WTC11 (cell line): ENCODE results near the gene CSF1. TPM values are rescaled to one million over a fixed set of nuclear protein-coding genes. Genes with fewer than 3 reads are reported as not detected.

Source experiments
- ATAC-seq: fragments of 200-7000 bp; cut with Tn5 transposase; 2 replicates; pipeline ENCODE4 v1.10.0; 2021; ENCODE audit warnings: mild to moderate bottlenecking, moderate library complexity
- CTCF ChIA-PET: fragments of 300-600 bp; sonication (Branson Sonifier 250); formaldehyde crosslinking; loops from one replicate; lab custom pipeline; 2021; ENCODE audit warnings: antibody characterized with exemption; lab: Charles Lee
- POLR2A ChIA-PET: fragments of 350-600 bp; sonication (Branson Sonifier 250); formaldehyde crosslinking; loops from one replicate; lab custom pipeline; 2021; ENCODE audit warnings: antibody characterized with exemption; lab: Charles Lee
- DNase-seq: peaks from one replicate; pipeline ENCODE4 v3.0.0; 2021; ENCODE audit warnings: low spot score
- H3K27ac Mint-ChIP-seq: 2 replicates; pipeline ENCODE4 v1.8.0; 2021; ENCODE audit warnings: mixed read lengths
- H3K27me3 Mint-ChIP-seq: 2 replicates; pipeline ENCODE4 v1.8.0; 2021; ENCODE audit warnings: low read depth, mild to moderate bottlenecking, moderate library complexity, mixed read lengths
- H3K36me3 Mint-ChIP-seq: 2 replicates; pipeline ENCODE4 v1.8.0; 2021; ENCODE audit warnings: mixed read lengths
- H3K4me1 Mint-ChIP-seq: 2 replicates; pipeline ENCODE4 v1.8.0; 2022; ENCODE audit warnings: mixed read lengths
- H3K4me3 Mint-ChIP-seq: 2 replicates; pipeline ENCODE4 v1.8.0; 2021; ENCODE audit warnings: mild to moderate bottlenecking, moderate library complexity, mixed read lengths
- H3K9me3 Mint-ChIP-seq: 2 replicates; pipeline ENCODE4 v1.8.0; 2021; ENCODE audit warnings: mixed read lengths
- CDX4 ChIP-seq: fragments of 250-450 bp; sonication (Bioruptor Pico); IDR thresholded peaks from 2 replicates; pipeline ENCODE4 v1.9.0; 2021; ENCODE audit warnings: moderate library complexity, mild to moderate bottlenecking, inconsistent platforms, borderline replicate concordance
- CREB1 ChIP-seq: sonication (generic); formaldehyde crosslinking; IDR thresholded peaks from 2 replicates; pipeline ENCODE4 v1.8.0; 2023; ENCODE audit warnings: mild to moderate bottlenecking, missing genetic modification reagents
- MAX ChIP-seq: sonication (generic); formaldehyde crosslinking; IDR thresholded peaks from 2 replicates; pipeline ENCODE4 v1.8.0; 2022; ENCODE audit warnings: mild to moderate bottlenecking, missing genetic modification reagents
- ZNF317 ChIP-seq: sonication (generic); formaldehyde crosslinking; IDR thresholded peaks from 2 replicates; pipeline ENCODE4 v1.8.1; 2023; ENCODE audit warnings: low read depth, mild to moderate bottlenecking, moderate library complexity, missing genetic modification reagents, borderline replicate concordance
- ZNF396 ChIP-seq: fragments of 250-450 bp; sonication (Bioruptor Pico); IDR thresholded peaks from 2 replicates; pipeline ENCODE4 v1.8.0; 2021; ENCODE audit warnings: mild to moderate bottlenecking, moderate library complexity, borderline replicate concordance
- total RNA-seq: library from RNA; stranded (reverse); gene quantifications from 3 replicates; pipeline ENCODE4 v1.2.3, GENCODE V29; 2021
- TF ChIP-seq, protein P1 (sequence below): sonication (generic); formaldehyde crosslinking; IDR thresholded peaks from 2 replicates; pipeline ENCODE4 v1.8.0; 2023; ENCODE audit warnings: missing genetic modification reagents, mild to moderate bottlenecking, borderline replicate concordance
- TF ChIP-seq, protein P2 (sequence below): fragments of 250-450 bp; sonication (Bioruptor Pico); IDR thresholded peaks from 2 replicates; pipeline ENCODE4 v1.9.0; 2021; ENCODE audit warnings: mild to moderate bottlenecking, borderline replicate concordance
- TF ChIP-seq, protein P3 (sequence below): fragments of 200-600 bp; IDR thresholded peaks from 2 replicates; pipeline ENCODE4 v1.8.0; 2022; ENCODE audit warnings: antibody characterized with exemption
- TF ChIP-seq, protein P4 (sequence below): sonication (generic); formaldehyde crosslinking; conservative IDR thresholded peaks from 2 replicates; pipeline ENCODE4 v1.8.1; 2022; ENCODE audit warnings: mild to moderate bottlenecking, missing genetic modification reagents
- TF ChIP-seq, protein P5 (sequence below): fragments of 250-450 bp; sonication (Bioruptor Pico); conservative IDR thresholded peaks from 2 replicates; pipeline ENCODE4 v1.9.0; 2021; ENCODE audit warnings: mild to moderate bottlenecking

CSF1 gene
- total RNA-seq, 1 experiment from 2014 or later, result 3.0 TPM

DNA sequence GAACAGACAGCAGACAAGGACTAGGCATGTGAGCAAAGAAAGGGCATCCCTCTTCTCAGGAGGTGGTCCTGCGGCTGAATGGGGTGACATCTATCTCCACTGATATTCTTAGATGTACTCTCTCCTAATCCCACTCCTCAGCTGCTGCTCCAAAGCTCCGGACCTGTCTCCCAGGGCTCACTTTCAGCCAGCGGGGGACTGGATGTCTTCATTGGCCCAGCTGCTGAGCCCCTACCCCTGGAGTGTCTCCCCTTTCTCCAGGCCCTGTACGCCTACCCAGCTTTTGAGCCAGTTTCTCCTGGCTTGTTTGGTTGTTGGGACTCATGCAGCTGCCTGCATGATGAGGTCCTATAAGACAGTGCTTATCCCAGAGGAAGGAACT lies 28.8 kb upstream of the CSF1 start (continued):
- TF ChIP-seq, protein P1, sequence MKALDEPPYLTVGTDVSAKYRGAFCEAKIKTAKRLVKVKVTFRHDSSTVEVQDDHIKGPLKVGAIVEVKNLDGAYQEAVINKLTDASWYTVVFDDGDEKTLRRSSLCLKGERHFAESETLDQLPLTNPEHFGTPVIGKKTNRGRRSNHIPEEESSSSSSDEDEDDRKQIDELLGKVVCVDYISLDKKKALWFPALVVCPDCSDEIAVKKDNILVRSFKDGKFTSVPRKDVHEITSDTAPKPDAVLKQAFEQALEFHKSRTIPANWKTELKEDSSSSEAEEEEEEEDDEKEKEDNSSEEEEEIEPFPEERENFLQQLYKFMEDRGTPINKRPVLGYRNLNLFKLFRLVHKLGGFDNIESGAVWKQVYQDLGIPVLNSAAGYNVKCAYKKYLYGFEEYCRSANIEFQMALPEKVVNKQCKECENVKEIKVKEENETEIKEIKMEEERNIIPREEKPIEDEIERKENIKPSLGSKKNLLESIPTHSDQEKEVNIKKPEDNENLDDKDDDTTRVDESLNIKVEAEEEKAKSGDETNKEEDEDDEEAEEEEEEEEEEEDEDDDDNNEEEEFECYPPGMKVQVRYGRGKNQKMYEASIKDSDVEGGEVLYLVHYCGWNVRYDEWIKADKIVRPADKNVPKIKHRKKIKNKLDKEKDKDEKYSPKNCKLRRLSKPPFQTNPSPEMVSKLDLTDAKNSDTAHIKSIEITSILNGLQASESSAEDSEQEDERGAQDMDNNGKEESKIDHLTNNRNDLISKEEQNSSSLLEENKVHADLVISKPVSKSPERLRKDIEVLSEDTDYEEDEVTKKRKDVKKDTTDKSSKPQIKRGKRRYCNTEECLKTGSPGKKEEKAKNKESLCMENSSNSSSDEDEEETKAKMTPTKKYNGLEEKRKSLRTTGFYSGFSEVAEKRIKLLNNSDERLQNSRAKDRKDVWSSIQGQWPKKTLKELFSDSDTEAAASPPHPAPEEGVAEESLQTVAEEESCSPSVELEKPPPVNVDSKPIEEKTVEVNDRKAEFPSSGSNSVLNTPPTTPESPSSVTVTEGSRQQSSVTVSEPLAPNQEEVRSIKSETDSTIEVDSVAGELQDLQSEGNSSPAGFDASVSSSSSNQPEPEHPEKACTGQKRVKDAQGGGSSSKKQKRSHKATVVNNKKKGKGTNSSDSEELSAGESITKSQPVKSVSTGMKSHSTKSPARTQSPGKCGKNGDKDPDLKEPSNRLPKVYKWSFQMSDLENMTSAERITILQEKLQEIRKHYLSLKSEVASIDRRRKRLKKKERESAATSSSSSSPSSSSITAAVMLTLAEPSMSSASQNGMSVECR (CRISPR knock-in tag), result no peak
- no peak for TF ChIP-seq ZNF317 (CRISPR knock-in tag)
- no peak for TF ChIP-seq ZNF396 (CRISPR knock-in tag)
- TF ChIP-seq, protein P2, sequence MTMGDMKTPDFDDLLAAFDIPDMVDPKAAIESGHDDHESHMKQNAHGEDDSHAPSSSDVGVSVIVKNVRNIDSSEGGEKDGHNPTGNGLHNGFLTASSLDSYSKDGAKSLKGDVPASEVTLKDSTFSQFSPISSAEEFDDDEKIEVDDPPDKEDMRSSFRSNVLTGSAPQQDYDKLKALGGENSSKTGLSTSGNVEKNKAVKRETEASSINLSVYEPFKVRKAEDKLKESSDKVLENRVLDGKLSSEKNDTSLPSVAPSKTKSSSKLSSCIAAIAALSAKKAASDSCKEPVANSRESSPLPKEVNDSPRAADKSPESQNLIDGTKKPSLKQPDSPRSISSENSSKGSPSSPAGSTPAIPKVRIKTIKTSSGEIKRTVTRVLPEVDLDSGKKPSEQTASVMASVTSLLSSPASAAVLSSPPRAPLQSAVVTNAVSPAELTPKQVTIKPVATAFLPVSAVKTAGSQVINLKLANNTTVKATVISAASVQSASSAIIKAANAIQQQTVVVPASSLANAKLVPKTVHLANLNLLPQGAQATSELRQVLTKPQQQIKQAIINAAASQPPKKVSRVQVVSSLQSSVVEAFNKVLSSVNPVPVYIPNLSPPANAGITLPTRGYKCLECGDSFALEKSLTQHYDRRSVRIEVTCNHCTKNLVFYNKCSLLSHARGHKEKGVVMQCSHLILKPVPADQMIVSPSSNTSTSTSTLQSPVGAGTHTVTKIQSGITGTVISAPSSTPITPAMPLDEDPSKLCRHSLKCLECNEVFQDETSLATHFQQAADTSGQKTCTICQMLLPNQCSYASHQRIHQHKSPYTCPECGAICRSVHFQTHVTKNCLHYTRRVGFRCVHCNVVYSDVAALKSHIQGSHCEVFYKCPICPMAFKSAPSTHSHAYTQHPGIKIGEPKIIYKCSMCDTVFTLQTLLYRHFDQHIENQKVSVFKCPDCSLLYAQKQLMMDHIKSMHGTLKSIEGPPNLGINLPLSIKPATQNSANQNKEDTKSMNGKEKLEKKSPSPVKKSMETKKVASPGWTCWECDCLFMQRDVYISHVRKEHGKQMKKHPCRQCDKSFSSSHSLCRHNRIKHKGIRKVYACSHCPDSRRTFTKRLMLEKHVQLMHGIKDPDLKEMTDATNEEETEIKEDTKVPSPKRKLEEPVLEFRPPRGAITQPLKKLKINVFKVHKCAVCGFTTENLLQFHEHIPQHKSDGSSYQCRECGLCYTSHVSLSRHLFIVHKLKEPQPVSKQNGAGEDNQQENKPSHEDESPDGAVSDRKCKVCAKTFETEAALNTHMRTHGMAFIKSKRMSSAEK, result no peak

GRCh38 chr1:109882288-109883245 lies 28.1 kb upstream of the CSF1 start:
- peaks cover 34% of the 10 kb centered on the region for H3K4me1 Mint-ChIP-seq
- ChIA-PET POLR2A (no interaction called here), CTCF (interaction anchor here (1.2 kb wide), 1 partner anchor 102 kb away, joined by 5 read pairs; the partner anchor contains the start of gene AHCYL1)
- DNase-seq (no peak), ATAC-seq (no peak)
- no peaks in the 10 kb centered on the region for H3K27me3 Mint-ChIP-seq
- H3K36me3 Mint-ChIP-seq, result no peaks in the 10 kb centered on the region
- no peak overlapping the region for H3K4me3 Mint-ChIP-seq
- H3K27ac Mint-ChIP-seq, result no peak overlapping the region
- H3K9me3 Mint-ChIP-seq, result no peaks in the 10 kb centered on the region
- TF ChIP-seq CDX4 (CRISPR knock-in tag) (no peak), CREB1 (CRISPR knock-in tag) (no peak), MAX (CRISPR knock-in tag) (no peak)
- TF ChIP-seq, protein P3, sequence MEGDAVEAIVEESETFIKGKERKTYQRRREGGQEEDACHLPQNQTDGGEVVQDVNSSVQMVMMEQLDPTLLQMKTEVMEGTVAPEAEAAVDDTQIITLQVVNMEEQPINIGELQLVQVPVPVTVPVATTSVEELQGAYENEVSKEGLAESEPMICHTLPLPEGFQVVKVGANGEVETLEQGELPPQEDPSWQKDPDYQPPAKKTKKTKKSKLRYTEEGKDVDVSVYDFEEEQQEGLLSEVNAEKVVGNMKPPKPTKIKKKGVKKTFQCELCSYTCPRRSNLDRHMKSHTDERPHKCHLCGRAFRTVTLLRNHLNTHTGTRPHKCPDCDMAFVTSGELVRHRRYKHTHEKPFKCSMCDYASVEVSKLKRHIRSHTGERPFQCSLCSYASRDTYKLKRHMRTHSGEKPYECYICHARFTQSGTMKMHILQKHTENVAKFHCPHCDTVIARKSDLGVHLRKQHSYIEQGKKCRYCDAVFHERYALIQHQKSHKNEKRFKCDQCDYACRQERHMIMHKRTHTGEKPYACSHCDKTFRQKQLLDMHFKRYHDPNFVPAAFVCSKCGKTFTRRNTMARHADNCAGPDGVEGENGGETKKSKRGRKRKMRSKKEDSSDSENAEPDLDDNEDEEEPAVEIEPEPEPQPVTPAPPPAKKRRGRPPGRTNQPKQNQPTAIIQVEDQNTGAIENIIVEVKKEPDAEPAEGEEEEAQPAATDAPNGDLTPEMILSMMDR, result no peak
- TF ChIP-seq, protein P4, sequence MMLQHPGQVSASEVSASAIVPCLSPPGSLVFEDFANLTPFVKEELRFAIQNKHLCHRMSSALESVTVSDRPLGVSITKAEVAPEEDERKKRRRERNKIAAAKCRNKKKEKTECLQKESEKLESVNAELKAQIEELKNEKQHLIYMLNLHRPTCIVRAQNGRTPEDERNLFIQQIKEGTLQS (CRISPR knock-in tag), result no peak
- TF ChIP-seq, protein P5, sequence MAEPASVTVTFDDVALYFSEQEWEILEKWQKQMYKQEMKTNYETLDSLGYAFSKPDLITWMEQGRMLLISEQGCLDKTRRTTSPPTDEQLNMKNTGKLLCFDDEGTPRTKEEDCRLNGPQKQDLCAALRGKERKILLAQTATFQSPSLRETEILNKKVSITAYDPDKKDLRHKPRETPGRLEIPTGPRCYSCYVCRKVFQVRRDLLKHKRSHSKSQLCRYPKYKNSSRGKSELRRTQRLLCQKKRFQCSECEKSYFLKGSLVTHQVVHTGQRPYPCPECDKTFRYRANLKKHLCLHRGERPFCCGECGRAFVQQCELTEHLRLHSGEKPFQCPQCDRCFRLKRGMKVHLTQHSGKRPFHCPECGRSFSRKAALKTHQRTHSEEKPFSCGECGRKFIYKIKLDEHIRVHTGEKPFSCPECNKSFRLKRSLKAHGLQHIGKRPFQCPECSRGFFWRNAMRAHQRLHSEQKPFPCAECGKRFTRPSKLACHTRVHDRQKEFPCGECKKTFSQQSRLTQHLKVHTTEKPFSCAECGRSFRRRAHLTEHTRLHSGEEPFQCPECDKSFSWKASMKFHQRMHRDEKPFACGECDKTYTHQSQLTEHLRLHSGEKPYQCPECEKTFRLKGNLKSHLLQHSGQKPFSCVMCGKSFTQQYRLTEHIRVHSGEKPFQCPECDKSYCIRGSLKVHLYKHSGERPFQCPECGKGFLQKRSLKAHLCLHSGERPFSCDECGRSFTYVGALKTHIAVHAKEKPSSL (CRISPR knock-in tag), result no peak
